Fibroblast of skin of left quadriceps (primary cell): ENCODE measurements around the gene NKX3-2.
"Not testable (repeated sequence)": the region's sequence is repeated elsewhere in the genome, so short reads cannot be mapped to it uniquely, and the experiment has no call there.

Experiments used
- DNase-seq, 2 experiments: peaks; one replicate each; pipeline ENCODE4 v3.0.0-alpha.2; 2013; ENCODE audit warnings: low read depth in 2 of 2

NKX3-2 gene

DNA sequence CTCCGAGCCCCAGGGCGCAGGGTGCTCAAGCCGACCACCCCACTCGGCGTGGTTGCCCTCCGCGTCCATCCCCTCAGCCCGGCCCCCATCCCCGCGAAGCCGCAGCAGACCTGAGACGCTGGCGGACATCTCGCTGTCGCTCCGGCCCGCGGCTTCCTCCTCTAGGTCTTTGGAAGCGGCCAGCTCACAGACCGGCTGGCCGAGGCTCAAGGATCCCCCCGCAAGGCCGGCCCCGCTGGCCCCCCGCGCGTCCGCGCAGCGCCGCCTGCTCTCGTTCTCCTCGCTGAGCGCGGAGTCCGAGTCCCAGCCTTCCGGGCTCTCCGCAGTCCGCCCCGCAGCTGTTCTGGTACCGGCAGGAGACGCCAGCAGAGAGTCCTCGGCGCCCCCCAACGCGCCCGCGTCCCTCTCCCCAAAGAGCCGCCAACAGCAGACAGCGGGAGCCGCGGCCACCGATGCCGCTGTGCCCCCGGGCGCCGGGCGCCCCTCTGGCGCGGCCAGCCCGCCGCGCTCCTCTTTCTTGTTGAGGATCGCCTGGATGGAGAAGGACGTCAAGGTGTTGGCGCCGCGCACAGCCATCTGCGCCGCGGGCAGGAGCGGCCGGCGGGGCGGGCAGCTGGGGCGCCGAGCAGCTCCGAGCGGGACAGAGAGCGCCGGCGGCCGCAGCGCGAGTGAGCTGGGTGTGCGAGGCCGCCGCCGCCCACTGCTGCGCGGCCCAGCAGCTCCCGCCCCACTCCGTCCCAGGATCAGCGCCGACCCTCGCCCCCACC lies at the start of gene NKX3-2:
Gene NKX3-2, minus strand, starts transcription at position 670 of the 767 bp plus-strand sequence. Its CDS starts 94 bp downstream, at position 576.
- DNase-seq = no peak

DNA sequence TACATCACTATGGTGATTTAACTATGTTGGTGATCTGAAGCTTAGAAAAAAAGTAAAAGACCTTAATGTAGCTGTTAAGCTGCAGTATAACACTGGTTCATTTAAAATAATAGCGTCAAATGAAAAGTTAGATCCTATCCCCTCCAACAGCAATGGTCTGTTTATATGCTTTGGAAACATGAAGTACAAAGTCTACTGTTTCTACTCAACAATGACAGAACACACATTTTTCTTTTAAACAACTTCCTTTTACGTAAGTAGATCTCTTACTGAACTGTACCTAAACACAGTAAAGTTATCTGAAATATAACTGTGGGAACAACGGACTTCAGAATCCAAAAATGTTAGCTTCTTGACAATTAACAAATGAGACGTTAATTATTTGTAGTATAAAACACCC lies 47.9 kb upstream of the NKX3-2 start:
- no peak for DNase-seq

DNA sequence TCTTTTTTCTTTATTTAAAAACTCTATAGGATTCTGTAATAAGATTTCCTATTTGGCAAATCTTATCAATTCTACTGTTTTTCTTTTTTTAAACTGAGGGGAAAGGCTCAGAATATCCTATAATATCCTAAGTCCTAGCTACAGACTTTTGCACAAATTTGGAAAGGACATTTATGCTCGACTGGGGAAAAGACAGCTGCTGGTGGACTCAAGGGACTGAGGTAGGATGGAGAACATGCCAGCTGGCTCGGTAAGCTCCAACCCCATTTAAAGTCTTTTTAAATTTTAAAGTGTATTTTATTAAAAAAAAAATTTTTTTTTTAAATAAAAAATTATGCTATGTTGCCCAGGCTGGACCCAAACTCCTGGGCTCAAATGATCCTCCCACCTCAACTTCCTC lies 46.5 kb upstream of the NKX3-2 start:
- DNase-seq = no peak

DNA sequence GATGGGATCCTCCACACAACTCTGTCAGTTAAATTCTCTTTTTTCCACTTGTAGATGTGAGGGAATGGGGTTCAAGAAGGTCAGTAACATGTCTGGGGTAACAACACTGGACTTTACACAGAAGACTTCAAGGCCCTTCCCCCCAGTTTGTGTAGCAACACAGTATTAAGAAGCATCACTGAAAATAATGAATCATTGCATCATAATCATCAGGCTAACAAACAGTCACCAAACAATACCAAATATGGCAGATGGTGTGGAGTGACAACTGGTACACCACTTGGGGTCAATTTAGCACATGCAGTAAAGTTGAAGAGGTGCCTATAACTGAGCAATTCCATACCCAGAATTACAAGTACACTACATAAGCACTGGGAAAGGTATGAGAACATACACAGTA lies 44.6 kb upstream of the NKX3-2 start:
- no peak for DNase-seq

DNA sequence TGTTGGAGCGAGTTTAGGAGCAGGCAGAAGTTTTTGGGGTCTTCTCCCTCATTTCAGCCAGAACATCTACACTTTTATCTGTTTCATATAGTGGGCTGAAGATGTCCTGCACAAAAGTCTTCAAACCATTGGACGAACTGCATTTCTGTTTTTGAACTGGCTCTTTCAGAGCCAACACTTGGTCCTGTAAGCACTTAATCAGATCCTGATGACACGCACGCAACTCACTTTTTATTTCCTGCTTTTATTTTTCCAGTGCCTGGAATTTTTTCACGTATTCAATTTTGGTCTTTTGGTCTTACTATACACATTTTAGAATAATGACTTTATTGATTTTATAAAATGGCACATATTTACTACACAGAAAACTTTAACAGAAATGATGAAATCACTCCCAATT lies 40.2 kb upstream of the NKX3-2 start:
- no peak for DNase-seq

DNA sequence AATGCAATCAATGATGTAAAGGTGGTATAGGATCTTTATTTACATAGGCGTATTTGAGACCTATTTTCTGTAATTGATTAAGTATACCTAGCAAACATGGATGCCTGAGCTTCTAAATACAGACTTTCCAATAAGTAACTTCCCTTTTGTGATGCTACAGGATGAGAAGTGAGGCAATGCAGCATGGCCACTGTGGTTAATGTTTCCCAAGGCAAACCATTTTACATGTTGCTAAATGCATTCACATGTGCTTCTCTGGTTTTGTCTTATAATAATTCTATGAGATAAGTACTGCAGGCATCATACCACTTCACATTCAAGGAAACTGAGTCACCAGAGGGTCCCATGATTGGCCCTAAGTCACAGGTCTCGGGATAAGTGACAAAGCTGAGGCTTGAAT lies 35.7 kb upstream of the NKX3-2 start:
- no peak for DNase-seq

DNA sequence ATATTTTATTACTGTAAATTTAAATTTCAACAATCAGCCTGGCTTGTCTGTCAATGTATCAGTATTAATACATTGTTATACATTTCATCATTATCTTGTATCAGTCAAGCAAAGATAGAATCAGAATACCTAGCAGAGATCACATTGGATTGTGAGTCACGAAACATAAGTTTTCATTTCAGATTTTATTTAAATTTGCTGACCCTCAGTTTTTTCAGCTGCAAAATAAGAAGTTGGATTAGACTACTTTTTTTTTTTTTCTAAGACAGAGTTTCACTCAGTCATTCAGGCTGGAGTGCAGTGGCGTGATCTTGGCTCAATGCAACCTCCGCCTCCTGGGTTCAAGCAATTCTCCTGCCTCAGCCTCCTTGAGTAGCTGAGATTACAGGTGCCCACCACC lies 33.4 kb upstream of the NKX3-2 start:
- DNase-seq = no peak

DNA sequence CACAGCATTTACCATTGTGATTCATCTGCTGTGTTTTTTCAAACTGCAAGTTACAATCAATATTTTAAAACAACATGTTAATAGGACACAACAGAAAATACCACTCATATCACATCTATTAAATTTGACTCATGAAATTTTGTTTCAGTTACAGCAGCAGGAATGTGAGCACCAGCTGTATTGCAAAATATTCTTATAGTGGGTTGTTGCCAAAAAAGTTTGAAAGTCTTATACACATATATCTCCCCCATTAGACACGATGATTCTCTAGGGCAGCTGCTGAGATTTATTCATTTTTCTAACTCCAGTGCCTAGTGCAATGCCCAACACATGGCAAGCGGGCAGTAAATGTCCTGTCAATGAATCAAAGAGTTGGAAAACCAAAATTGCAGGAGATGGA lies 26.6 kb upstream of the NKX3-2 start:
- no peak for DNase-seq

DNA sequence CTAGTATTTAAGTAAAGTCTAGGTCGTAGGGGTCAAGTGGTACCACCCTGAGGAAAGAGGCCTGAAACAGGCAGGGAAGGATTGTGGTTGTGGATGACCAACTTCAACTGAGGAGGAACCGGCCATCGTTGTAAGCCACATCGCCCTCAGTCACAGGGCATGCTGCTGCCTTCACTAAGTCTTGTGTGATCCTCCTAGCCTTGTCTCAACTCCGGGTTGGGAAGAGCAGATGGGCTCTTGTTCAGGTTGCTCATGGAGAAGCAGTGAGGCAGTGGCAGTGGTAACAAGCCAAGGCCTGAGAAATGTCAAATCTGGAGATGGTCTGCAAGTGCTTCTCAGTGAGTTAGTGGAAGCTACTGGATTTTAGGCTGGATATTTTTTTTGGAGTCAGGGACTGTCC lies 22.8 kb upstream of the NKX3-2 start:
- DNase-seq = no peak

DNA sequence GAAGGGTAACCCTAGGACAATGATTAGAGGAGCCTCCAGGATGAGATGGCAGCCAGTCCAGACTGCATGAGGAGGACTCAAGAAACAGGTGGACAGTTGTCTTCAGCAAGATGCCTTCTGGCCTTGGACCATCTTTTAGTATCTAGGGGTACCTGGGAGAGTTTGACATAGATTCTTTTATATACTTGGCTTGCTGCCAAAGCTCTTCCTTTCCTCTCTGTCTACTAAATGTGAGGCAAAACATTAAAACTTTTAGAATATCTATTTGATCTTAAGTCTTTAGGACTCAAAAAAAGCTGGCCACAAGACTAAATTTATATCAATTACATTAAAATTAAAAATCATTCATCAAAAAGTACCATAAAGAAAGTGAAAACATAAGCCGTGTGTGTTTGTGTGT lies 18.6 kb upstream of the NKX3-2 start:
- DNase-seq = no peak

DNA sequence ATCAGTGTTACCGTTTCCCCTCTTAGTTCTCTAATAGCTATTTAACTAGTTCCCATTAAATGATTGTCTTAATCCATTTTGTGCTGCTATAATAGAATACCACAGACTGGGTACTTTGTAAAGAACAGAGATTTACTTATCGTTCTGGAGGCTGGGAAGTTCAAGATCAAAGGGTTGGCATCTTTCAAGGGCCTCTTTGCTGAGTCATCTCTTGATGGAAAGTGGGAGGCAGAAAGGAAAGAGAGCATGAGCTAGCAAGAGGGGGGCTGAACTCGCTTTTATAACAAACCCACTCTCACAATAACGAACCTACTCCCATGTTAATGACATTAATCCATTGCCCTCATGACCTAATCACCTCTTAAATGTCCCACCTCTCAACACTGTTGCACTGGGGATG lies 17.4 kb upstream of the NKX3-2 start:
- DNase-seq = no peak

DNA sequence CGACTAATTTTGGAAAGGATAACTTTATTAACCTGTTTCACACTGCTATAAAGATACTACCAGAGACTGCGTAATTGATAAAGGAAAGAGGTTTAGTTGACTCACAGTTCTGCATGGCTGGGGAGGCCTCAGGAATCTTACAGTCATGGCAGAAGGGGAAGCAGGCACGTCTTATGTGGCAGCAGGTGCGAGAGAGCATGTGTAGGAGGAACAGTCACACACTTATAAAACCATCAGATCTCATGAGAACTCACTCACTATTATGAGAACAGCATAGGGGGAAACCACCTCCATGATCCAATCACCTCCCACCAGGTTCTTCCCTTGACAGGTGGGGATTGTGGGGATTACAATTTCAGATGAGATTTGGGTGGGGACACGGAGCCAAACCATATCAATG lies 15.8 kb upstream of the NKX3-2 start:
- not testable (repeated sequence) for DNase-seq

DNA sequence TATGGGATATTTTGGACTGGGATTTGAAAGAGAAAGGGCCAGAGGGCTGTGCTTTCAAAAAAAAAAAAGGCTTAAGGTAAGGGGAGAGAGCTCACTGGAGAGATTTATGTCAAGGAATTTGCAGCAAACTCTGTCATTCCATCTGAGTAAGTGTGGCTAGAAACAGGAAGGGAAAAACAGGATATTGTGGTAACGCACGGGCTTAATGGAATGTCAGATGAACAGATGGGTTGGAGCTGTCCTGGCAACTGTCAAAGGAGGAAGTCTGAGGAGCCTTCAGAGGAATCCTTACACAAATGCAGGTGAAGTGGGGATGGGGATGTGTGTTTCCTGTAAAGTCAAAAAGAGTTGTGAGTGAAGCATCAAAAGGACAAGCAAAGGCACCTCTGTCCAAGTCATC lies 15.1 kb upstream of the NKX3-2 start:
- DNase-seq = peak; percentile 69 to 70

DNA sequence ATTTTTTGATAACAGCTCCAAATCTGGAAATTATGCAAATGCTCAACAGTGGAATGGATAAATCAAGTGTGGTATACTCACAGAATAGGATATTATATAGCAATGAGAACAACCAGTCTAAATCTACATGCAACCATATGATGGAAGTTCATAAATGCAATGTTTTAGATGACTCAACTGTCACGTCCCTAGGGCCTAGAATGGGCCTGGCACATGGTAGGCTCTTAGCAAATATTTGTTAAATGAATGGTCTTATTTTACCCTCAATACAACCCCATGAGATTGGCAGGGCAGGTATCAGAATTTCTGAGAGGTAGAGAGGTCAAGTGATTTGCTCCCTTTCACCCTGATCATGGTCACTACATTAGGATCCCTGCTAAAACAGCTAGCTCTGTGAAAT lies 14.6 kb upstream of the NKX3-2 start:
- no peak for DNase-seq

DNA sequence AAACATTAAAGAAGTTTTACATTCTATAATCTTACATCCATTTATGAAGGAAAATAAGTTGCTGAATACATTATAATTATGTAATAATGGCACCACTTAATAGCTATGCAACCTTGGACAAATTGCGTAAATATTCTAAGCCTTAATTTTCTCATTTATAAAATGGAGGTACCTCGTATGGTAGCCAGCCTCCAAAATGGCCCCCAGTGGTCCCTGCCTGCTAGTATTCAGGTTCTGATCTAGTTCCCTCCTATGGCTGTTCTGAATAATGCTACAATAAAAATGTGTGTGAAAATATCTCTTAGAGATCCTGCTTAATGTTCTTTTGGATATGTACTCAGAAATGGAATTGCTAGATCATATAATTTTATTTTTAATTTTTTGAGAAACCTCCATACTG lies 11.0 kb upstream of the NKX3-2 start:
- DNase-seq = no peak

DNA sequence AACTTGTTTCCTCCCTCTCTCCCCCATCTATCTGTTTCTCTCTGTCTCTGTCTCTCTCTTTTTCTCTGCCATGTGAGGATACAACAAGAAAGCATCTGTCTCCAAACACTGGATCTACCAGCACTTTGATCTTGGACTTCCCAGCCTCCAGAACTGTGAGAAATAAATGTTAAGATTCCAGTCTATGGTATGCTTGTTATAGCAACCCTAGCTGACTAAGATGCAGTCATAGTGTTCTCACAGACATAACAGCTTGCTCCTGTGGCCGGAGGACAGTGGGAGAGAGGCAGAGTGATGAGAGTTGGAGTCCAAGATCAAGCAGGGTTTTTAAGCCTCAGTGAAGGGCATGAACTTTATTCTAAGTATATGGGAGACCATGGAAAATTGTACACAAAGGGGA lies 8.8 kb upstream of the NKX3-2 start:
- DNase-seq = no peak

DNA sequence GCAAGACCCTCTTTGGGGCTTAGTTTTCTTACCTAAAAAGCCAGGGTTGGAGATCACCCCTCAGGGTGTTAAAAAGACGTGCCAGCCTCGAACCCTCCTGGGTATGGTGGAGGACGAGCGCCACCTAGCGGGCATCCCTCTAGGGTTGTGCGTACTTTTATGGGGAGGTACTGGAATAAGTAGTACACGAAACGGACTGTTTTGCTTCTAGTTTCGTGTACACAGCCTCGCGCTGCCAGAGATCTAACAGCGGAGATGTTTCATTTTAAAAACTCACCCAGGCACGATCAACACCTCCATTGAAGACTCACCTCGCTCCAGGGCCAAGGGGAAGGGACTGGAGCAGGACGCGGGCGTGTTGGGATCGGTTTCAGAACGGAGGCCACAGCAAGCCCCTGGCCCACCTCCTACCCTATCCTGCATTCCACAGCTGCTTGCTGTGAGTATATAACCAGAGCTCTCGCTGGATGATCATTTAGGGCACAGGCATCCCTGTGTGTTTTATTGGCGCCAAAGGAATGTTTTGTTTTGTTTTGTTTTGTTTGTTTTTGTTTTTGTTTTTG lies 4.8 kb upstream of the NKX3-2 start:
- DNase-seq = peak; percentile 53 to 54

DNA sequence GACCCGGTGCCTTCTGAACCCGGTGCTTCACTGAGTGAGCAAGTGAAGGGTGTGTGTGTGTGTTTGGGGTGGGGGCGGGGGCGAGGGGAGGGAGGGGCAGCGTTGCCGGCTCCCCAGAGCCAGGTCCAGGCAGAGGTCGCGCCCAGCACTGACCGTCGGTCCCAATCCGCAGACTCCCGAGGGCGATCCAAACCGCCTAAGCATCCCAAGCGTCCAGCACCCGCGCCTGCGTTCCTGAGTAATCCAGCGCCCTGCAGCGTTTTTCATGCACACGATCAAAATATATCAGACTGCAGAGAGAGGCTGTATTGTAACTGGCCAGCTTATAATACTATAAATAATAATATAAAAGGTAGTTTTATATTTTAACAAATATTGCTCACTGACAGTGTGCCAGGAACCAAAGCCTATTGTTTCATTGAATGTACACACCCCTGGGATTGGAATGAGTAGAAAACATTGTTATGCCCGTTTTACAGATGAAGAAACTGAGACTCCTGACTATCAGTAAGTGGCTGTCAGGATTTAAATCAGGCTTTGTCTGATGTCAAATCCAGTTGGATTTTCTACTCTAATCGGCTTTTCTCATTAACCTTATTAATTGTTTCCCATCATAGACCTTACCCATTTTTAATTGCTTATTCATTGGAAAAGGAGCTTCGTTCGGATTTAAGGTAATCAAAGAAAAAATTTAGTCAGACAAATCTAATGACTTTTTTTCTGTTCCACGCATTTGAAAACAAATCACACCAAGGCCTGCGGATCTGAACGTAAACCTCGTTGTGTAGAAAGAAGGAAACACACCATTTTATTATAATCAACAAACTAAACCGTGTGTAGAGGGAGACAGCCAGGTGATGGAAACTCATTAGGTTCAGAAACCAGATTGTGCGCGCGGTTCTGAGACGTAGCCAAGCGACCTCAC lies 4.0 kb upstream of the NKX3-2 start:
- DNase-seq = no peak

DNA sequence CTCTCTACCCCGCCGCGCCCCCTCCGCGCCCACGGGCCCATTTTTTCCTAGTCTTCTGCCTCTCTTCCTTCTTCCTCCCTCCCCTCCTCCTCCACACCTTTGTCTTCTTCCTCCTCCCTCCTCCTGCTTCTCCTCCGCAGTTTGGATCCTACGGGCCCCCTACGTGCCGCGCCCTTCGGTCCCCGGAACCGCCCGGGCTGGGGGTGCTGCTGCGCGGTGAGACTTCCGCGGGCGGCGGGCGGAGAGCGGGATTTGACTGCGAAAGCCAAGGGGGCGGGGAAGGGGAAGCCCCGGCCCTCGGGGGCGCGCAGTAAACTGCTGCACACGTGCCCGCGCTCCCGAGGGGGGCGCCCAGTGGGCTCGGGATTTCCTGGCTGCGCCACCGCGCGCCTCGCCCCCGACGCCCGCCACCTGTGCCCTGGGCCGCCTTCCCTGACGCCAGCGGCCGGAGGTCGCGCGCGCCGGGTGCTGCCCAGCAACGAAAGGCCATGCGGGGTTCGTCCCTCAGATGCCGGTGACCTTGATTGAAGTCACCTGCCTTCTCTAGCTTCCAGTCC lies 3.3 kb upstream of the NKX3-2 start:
- DNase-seq = no peak

DNA sequence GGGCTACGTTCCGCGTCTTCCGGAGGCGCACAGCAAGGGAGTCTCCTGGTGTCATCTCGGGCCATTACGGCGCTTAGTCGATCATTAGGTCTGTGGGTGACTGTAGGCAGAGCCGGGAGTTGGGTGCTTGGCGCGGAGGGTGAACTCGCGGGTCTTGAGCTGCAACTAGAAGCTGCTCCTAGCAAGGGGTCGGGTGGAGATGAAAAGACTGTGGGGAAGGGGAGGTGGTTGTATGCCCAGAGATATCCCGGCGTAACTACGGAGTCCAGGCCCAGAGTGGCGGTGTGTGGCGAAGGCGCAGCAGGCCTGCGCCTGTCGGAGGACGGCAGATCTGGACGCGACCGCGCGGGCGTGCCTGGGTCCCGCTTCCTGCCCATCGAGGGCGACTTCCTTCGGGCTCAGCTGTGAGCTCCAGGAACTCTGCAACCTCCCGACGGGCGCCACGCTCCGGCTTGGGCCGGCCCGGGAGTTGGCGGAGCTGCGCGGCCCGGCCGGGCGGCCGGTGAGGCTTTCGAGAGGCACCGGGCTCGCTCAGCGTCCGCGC lies 2.7 kb upstream of the NKX3-2 start:
- DNase-seq = no peak

DNA sequence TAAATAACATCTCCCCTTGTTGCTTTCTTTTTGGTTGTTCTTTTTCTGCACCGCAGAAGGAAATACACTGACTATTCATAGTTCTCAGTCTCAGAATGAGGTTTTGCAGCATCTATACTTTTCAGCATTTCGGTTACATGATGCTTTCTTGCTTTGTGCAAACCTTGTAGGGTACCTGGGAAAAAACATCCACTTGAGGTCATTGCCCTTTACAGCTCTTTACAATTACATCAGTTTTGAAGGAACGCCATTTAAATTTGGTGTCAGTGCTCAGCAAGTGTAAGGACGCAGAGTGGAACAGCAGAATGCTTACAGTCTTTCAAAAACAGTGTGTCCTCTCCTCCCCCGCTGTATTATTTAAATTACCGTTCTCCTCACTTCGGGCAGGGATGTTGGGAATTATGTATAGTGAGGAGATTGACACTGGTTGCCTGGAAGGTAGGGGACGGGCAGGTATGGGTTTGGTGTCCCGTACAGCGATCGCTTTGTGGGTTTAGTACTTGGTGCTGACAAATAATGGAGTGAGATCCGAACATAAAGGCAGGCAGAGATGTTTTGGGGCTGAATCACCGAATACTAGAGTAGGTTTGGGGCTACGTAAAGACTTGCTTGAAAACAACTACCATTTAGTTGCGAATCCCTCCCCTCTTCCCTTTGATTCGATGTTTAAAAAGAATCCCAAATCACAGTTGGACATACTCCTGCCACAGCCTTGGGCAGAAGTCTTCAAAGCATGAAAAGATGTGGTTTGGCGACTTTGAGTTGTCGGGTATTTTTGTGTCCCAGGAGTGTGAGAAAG lies 2.0 kb upstream of the NKX3-2 start:
- DNase-seq = no peak
